GM21619 (cell line): ENCODE data around the gene TSPAN14.

Experiments
- ATAC-seq: cut with Tn5 transposase; IDR thresholded peaks from one replicate; pipeline ENCODE4 v1.9.1; 2021; ENCODE audit not compliant: unreplicated experiment

The TSPAN14 gene

GRCh38 chr10:80502621-80503583 is 48.8 kb downstream of the TSPAN14 start:
- ATAC-seq, result no peak

GRCh38 chr10:80503584-80504157 is 49.6 kb downstream of the TSPAN14 start:
- ATAC-seq, result no peak

- ATAC-seq, result no peak
These were observed 50.2 kb downstream of the TSPAN14 start for GRCh38 chr10:80504158-80504811.

- ATAC-seq, result no peak
These were observed 50.9 kb downstream of the TSPAN14 start for GRCh38 chr10:80504897-80505465.

- ATAC-seq, result no peak
These were observed 52.1 kb downstream of the TSPAN14 start for GRCh38 chr10:80506189-80506575.

GRCh38 chr10:80506836-80507487 is 52.9 kb downstream of the TSPAN14 start:
- ATAC-seq, result no peak

- ATAC-seq, result no peak
These were observed 54.9 kb downstream of the TSPAN14 start for GRCh38 chr10:80509108-80509402.

- no peak for ATAC-seq
These were observed 55.5 kb downstream of the TSPAN14 start for GRCh38 chr10:80509403-80510161.

GRCh38 chr10:80512031-80512526 is 58.0 kb downstream of the TSPAN14 start:
- no peak for ATAC-seq

GRCh38 chr10:80513106-80513505 is 59.0 kb downstream of the TSPAN14 start:
- no peak for ATAC-seq

GRCh38 chr10:80515511-80515910 is 61.4 kb downstream of the TSPAN14 start:
- no peak for ATAC-seq

- no peak for ATAC-seq
These were observed 61.8 kb downstream of the TSPAN14 start for GRCh38 chr10:80515941-80516340.

GRCh38 chr10:80516506-80517075 is 62.5 kb downstream of the TSPAN14 start:
- ATAC-seq, result no peak

GRCh38 chr10:80517416-80518142 is 63.5 kb downstream of the TSPAN14 start:
- ATAC-seq, result no peak

- no peak for ATAC-seq
These were observed 64.2 kb downstream of the TSPAN14 start for GRCh38 chr10:80518143-80518806.

GRCh38 chr10:80518807-80519360 is 64.8 kb downstream of the TSPAN14 start:
- no peak for ATAC-seq

- ATAC-seq, result no peak
These were observed 66.0 kb downstream of the TSPAN14 start for GRCh38 chr10:80519936-80520650.
